Measurements from ENCODE around the gene KCNMA1.

KCNMA1 gene

DNA sequence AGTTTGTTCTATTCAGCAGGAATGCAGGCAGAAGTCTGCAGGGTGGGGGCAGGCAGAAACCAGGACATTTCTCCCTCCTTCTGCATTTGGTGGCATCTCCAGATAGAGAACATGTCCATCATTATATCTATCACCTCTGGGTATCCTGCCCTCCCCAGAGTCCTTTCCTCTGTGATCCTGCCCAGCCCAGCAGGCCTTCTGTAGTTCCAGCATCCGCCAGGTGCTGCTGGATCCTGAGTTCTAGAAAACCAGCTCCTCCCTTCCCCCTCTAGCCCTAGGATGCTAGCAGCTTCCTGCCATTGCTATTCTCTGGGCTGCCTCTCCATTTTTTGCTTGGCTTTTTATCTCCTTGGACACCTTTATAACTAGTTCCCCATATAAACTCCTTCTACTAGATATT lies 180.3 kb downstream of the KCNMA1 start:
- peaks cover 1% of the 10 kb centered on the region for H3K79me1 ChIP-seq (ENCODE audit: low read depth, low read length)
- no peak for DNase-seq (ENCODE audit: low spot score)
- H2BK5ac ChIP-seq (ENCODE audit: low read length) = no peak overlapping the region
- no peak overlapping the region for H3K4me3 ChIP-seq (ENCODE audit: low read length in 2 of 2)
- H3K4ac ChIP-seq (ENCODE audit: low read length) = no peak overlapping the region
- H3K9me3 ChIP-seq (replicated peaks in 1 of 2; ENCODE audit: control insufficient read depth in 2 of 2, insufficient read depth in 1 of 2, low read depth in 1 of 2, low read length in 2 of 2) = no peaks in the 10 kb centered on the region
- H4K91ac ChIP-seq (ENCODE audit: low read depth, low read length, poor library complexity) = no peak overlapping the region
- no peak overlapping the region for H3K14ac ChIP-seq (ENCODE audit: low read length)
- peaks cover 0 to 4% of the 10 kb centered on the region in 2 donors for H3K4me1 ChIP-seq (ENCODE audit: control insufficient read depth in 2 of 2, insufficient read depth in 1 of 2, low read depth in 1 of 2, low read length in 2 of 2)
- H3K4me2 ChIP-seq (ENCODE audit: insufficient read depth, low read length, poor library complexity, severe bottlenecking) = no peak overlapping the region
- H3K18ac ChIP-seq (ENCODE audit: low read length) = no peak overlapping the region
- no peak overlapping the region for H3K9ac ChIP-seq (ENCODE audit: low read depth, low read length, poor library complexity)
- H4K8ac ChIP-seq (ENCODE audit: low read depth, low read length) = no peak overlapping the region
- H2BK12ac ChIP-seq (ENCODE audit: low read length) = no peak overlapping the region
- no peak overlapping the region for H3K27ac ChIP-seq (replicated peaks; ENCODE audit: low read length)
- H3K36me3 ChIP-seq (replicated peaks in 1 of 2; ENCODE audit: control insufficient read depth in 2 of 2, insufficient read depth in 2 of 2, low read length in 2 of 2) = no peaks in the 10 kb centered on the region
- H2AK5ac ChIP-seq (ENCODE audit: low read depth, low read length) = no peak overlapping the region
- H2AFZ ChIP-seq (ENCODE audit: low read length) = no peak overlapping the region
- H2BK120ac ChIP-seq (ENCODE audit: low read depth, low read length) = no peak overlapping the region
- peaks cover 0 to 3% (median 0%) of the 10 kb centered on the region in 3 experiments for H3K27me3 ChIP-seq (ENCODE audit: control insufficient read depth in 3 of 3, insufficient read depth in 3 of 3, low read depth in 1 of 3, low read length in 3 of 3)
- no CpG with 5 or more reads among the region's 1 CpG for WGBS, 2 donors (ENCODE audit: extremely low coverage in 2 of 2, insufficient read length in 2 of 2, insufficient replicate concordance in 1 of 2)
- H2BK15ac ChIP-seq (ENCODE audit: low read length) = no peak overlapping the region
- H3K23ac ChIP-seq (ENCODE audit: low read depth, low read length, poor library complexity) = no peak overlapping the region

GRCh38 chr10:77456414-77456813 lies 181.2 kb downstream of the KCNMA1 start:
- Histone ChIP-seq H2BK12ac (ENCODE audit: low read length) (no peak overlapping the region), H2AFZ (ENCODE audit: low read length) (no peak overlapping the region), H3K9me3 (replicated peaks in 1 of 2; ENCODE audit: control insufficient read depth in 2 of 2, insufficient read depth in 1 of 2, low read depth in 1 of 2, low read length in 2 of 2) (no peaks in the 10 kb centered on the region), H2AK5ac (ENCODE audit: low read depth, low read length) (no peak overlapping the region), H2BK15ac (ENCODE audit: low read length) (no peak overlapping the region), H3K4ac (ENCODE audit: low read length) (no peak overlapping the region), H2BK5ac (ENCODE audit: low read length) (no peak overlapping the region), H3K14ac (ENCODE audit: low read length) (no peak overlapping the region), H3K4me2 (ENCODE audit: insufficient read depth, low read length, poor library complexity, severe bottlenecking) (no peak overlapping the region), H3K23ac (ENCODE audit: low read depth, low read length, poor library complexity) (no peak overlapping the region), H3K9ac (ENCODE audit: low read depth, low read length, poor library complexity) (no peak overlapping the region), H3K4me1 (ENCODE audit: control insufficient read depth in 2 of 2, insufficient read depth in 1 of 2, low read depth in 1 of 2, low read length in 2 of 2) (peaks cover 0 to 2% of the 10 kb centered on the region in 2 donors), H3K79me1 (ENCODE audit: low read depth, low read length) (peaks cover 1% of the 10 kb centered on the region), H3K18ac (ENCODE audit: low read length) (no peak overlapping the region), H3K27me3 (ENCODE audit: control insufficient read depth in 3 of 3, insufficient read depth in 3 of 3, low read depth in 1 of 3, low read length in 3 of 3) (peaks cover 0 to 3% (median 0%) of the 10 kb centered on the region in 3 experiments), H3K4me3 (ENCODE audit: low read length in 2 of 2) (no peak overlapping the region), H3K36me3 (replicated peaks in 1 of 2; ENCODE audit: control insufficient read depth in 2 of 2, insufficient read depth in 2 of 2, low read length in 2 of 2) (no peaks in the 10 kb centered on the region), H3K27ac (replicated peaks; ENCODE audit: low read length) (no peak overlapping the region), H2BK120ac (ENCODE audit: low read depth, low read length) (no peak overlapping the region), H4K91ac (ENCODE audit: low read depth, low read length, poor library complexity) (no peak overlapping the region), H4K8ac (ENCODE audit: low read depth, low read length) (no peak overlapping the region)
- no peak for DNase-seq (ENCODE audit: low spot score)
- WGBS, 2 donors (ENCODE audit: extremely low coverage in 2 of 2, insufficient read length in 2 of 2, insufficient replicate concordance in 1 of 2) = no CpG with 5 or more reads among the region's 5 CpGs

GRCh38 chr10:77455561-77455960 lies 182.0 kb downstream of the KCNMA1 start:
- WGBS, 2 donors (ENCODE audit: extremely low coverage in 2 of 2, insufficient read length in 2 of 2, insufficient replicate concordance in 1 of 2) = no CpG with 5 or more reads among the region's 2 CpGs
- no peaks in the 10 kb centered on the region for H3K9me3 ChIP-seq (replicated peaks in 1 of 2; ENCODE audit: control insufficient read depth in 2 of 2, insufficient read depth in 1 of 2, low read depth in 1 of 2, low read length in 2 of 2)

DNA sequence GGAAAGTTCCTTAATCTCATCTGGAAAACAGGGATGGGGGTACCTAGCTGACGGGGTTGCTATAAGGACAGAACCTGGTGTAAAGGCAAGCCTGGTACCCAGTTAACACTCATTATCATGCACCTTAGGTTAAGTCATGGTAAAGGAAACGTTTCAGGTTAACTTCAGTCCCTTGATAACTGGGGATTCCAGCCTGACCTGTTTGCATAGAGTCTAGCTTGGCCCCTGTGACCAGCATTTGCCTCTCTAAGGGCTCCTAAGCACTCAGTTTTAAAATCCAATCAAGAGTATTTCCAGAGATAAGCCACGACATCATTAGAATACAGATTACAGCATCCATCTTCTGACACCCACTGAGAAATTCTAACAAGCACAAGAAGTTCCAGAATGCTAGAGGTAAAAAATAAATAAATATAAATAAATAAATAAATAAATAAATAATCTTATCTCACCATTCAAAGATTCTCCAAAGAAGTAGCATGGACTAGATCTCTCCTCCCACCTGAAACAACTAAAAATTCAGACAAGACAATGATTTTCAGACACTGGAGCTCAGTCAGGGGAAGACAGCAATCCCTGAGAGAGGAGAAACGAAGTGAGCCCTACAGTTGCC lies 184.6 kb downstream of the KCNMA1 start:
- H4K91ac ChIP-seq (ENCODE audit: low read depth, low read length, poor library complexity) = no peak overlapping the region

More at GRCh38 chr10:77455561-77455960, 182.0 kb downstream of the KCNMA1 start:
- no peak overlapping the region for H2BK12ac ChIP-seq (ENCODE audit: low read length)
- H3K9ac ChIP-seq (ENCODE audit: low read depth, low read length, poor library complexity) = no peak overlapping the region
- peaks cover 1% of the 10 kb centered on the region for H3K79me1 ChIP-seq (ENCODE audit: low read depth, low read length)
- no peak overlapping the region for H3K18ac ChIP-seq (ENCODE audit: low read length)
- no peak for DNase-seq (ENCODE audit: low spot score)
- H2AFZ ChIP-seq (ENCODE audit: low read length) = no peak overlapping the region
- no peaks in the 10 kb centered on the region for H3K36me3 ChIP-seq (replicated peaks in 1 of 2; ENCODE audit: control insufficient read depth in 2 of 2, insufficient read depth in 2 of 2, low read length in 2 of 2)
- no peak overlapping the region for H2BK5ac ChIP-seq (ENCODE audit: low read length)
- peaks cover 0 to 2% of the 10 kb centered on the region in 2 donors for H3K4me1 ChIP-seq (ENCODE audit: control insufficient read depth in 2 of 2, insufficient read depth in 1 of 2, low read depth in 1 of 2, low read length in 2 of 2)
- peaks cover 0 to 3% (median 0%) of the 10 kb centered on the region in 3 experiments for H3K27me3 ChIP-seq (ENCODE audit: control insufficient read depth in 3 of 3, insufficient read depth in 3 of 3, low read depth in 1 of 3, low read length in 3 of 3)
- no peak overlapping the region for H2BK15ac ChIP-seq (ENCODE audit: low read length)
- H2BK120ac ChIP-seq (ENCODE audit: low read depth, low read length) = no peak overlapping the region
- no peak overlapping the region for H3K4me3 ChIP-seq (ENCODE audit: low read length in 2 of 2)
- H3K27ac ChIP-seq (replicated peaks; ENCODE audit: low read length) = no peak overlapping the region
- H3K4ac ChIP-seq (ENCODE audit: low read length) = no peak overlapping the region
- no peak overlapping the region for H3K4me2 ChIP-seq (ENCODE audit: insufficient read depth, low read length, poor library complexity, severe bottlenecking)
- no peak overlapping the region for H2AK5ac ChIP-seq (ENCODE audit: low read depth, low read length)
- no peak overlapping the region for H4K91ac ChIP-seq (ENCODE audit: low read depth, low read length, poor library complexity)
- no peak overlapping the region for H4K8ac ChIP-seq (ENCODE audit: low read depth, low read length)
- H3K23ac ChIP-seq (ENCODE audit: low read depth, low read length, poor library complexity) = no peak overlapping the region
- H3K14ac ChIP-seq (ENCODE audit: low read length) = no peak overlapping the region

More for the DNA sequence above, 184.6 kb downstream of the KCNMA1 start:
- no peak overlapping the region for H2BK12ac ChIP-seq (ENCODE audit: low read length)
- H3K27ac ChIP-seq (replicated peaks; ENCODE audit: low read length) = no peak overlapping the region
- no peak overlapping the region for H3K4ac ChIP-seq (ENCODE audit: low read length)
- H4K8ac ChIP-seq (ENCODE audit: low read depth, low read length) = no peak overlapping the region
- no peaks in the 10 kb centered on the region for H3K9me3 ChIP-seq (replicated peaks in 1 of 2; ENCODE audit: control insufficient read depth in 2 of 2, insufficient read depth in 1 of 2, low read depth in 1 of 2, low read length in 2 of 2)
- no peak overlapping the region for H3K9ac ChIP-seq (ENCODE audit: low read depth, low read length, poor library complexity)
- peaks cover 0 to 2% of the 10 kb centered on the region in 2 donors for H3K4me1 ChIP-seq (ENCODE audit: control insufficient read depth in 2 of 2, insufficient read depth in 1 of 2, low read depth in 1 of 2, low read length in 2 of 2)
- H3K27me3 ChIP-seq (ENCODE audit: control insufficient read depth in 3 of 3, insufficient read depth in 3 of 3, low read depth in 1 of 3, low read length in 3 of 3) = peaks cover 0 to 3% (median 0%) of the 10 kb centered on the region in 3 experiments
- no peak overlapping the region for H3K14ac ChIP-seq (ENCODE audit: low read length)
- H3K79me1 ChIP-seq (ENCODE audit: low read depth, low read length) = peaks cover 1% of the 10 kb centered on the region
- H3K4me2 ChIP-seq (ENCODE audit: insufficient read depth, low read length, poor library complexity, severe bottlenecking) = no peak overlapping the region
- no CpG with 5 or more reads among the region's 4 CpGs for WGBS, 2 donors (ENCODE audit: extremely low coverage in 2 of 2, insufficient read length in 2 of 2, insufficient replicate concordance in 1 of 2)
- no peaks in the 10 kb centered on the region for H3K36me3 ChIP-seq (replicated peaks in 1 of 2; ENCODE audit: control insufficient read depth in 2 of 2, insufficient read depth in 2 of 2, low read length in 2 of 2)
- no peak overlapping the region for H3K4me3 ChIP-seq (ENCODE audit: low read length in 2 of 2)
- no peak overlapping the region for H2AK5ac ChIP-seq (ENCODE audit: low read depth, low read length)
- no peak overlapping the region for H2AFZ ChIP-seq (ENCODE audit: low read length)
- H2BK15ac ChIP-seq (ENCODE audit: low read length) = no peak overlapping the region
- no peak for DNase-seq (ENCODE audit: low spot score)
- H3K18ac ChIP-seq (ENCODE audit: low read length) = no peak overlapping the region
- H3K23ac ChIP-seq (ENCODE audit: low read depth, low read length, poor library complexity) = no peak overlapping the region
- H2BK120ac ChIP-seq (ENCODE audit: low read depth, low read length) = no peak overlapping the region
- H2BK5ac ChIP-seq (ENCODE audit: low read length) = no peak overlapping the region

Data from neuronal stem cell (in vitro differentiated cells).